IPS-11a (cell line): ENCODE results near the gene MKNK1.

Source experiments
- H3K4me3 ChIP-seq: one replicate; pipeline ENCODE4 v1.5.1; 2013; ENCODE audit warnings: low read depth, low read length, control low read depth

The MKNK1 gene

GRCh38 chr1:46568461-46568891 lies 35.6 kb downstream of the MKNK1 start:
- H3K4me3 ChIP-seq: no peak overlapping the region

DNA sequence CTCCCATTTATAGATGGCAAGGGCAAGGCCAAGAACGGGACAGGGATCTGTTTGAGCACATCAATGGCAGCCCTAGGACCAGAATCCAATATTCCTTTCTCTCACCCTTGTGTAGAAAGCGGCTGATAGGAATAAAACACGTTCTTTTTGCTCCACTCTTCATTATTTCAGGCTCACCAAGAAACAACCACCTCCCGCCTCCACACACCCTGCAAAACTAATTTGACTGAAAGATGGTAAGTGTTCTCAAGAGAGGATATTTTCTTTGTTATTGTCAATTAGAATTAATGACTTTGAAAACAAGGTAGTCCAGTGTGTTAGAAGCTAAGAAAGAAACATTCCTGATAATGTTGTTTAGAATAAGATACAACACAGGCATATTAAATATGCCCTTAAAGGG lies 40.7 kb downstream of the MKNK1 start:
- no peak overlapping the region for H3K4me3 ChIP-seq

- H3K4me3 ChIP-seq: no peak overlapping the region
These were observed 41.6 kb downstream of the MKNK1 start for GRCh38 chr1:46562498-46562897.

DNA sequence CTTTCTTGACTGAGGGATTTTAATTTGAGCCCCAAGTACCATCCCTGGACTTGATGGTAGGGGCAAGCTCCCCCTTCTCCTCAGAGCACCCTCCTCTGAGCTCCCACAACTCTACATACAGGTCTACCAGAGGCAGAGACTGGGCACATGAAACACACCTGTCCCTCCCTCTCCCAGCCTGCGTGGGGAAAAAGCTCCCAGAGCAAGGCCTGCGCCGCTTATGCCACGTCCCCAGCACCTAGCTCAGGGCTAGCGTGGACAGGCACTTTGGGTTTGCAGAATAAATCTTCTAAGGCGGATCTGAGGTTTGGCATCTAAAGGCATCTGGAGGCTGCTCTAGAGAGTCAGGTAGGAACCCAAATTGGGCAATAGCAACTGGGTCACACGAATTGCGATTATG lies 45.1 kb downstream of the MKNK1 start:
- no peak overlapping the region for H3K4me3 ChIP-seq

GRCh38 chr1:46558141-46558963 lies 45.7 kb downstream of the MKNK1 start:
- H3K4me3 ChIP-seq: no peak overlapping the region

DNA sequence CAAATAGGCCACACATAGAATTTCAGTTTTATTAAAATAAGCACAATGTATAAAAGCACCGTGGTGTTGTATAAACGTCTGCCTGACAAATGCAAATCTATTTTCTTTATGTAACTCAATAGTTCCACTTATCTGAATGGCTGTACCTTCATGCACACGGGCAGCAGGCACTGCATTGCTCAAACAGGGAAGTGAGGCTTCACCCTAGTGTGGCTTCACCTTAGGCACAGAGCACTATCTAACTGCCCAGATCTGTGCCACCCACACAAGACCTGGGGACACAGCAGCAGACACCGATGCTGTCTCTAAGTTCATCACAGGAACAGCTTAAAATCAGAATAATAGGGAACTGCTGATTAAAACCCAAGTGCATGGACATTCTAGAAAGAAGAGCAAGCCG lies 46.7 kb downstream of the MKNK1 start:
- H3K4me3 ChIP-seq: no peak overlapping the region

GRCh38 chr1:46556822-46557221 lies 47.2 kb downstream of the MKNK1 start:
- no peak overlapping the region for H3K4me3 ChIP-seq

GRCh38 chr1:46555826-46556619 lies 48.0 kb downstream of the MKNK1 start:
- H3K4me3 ChIP-seq: no peak overlapping the region

DNA sequence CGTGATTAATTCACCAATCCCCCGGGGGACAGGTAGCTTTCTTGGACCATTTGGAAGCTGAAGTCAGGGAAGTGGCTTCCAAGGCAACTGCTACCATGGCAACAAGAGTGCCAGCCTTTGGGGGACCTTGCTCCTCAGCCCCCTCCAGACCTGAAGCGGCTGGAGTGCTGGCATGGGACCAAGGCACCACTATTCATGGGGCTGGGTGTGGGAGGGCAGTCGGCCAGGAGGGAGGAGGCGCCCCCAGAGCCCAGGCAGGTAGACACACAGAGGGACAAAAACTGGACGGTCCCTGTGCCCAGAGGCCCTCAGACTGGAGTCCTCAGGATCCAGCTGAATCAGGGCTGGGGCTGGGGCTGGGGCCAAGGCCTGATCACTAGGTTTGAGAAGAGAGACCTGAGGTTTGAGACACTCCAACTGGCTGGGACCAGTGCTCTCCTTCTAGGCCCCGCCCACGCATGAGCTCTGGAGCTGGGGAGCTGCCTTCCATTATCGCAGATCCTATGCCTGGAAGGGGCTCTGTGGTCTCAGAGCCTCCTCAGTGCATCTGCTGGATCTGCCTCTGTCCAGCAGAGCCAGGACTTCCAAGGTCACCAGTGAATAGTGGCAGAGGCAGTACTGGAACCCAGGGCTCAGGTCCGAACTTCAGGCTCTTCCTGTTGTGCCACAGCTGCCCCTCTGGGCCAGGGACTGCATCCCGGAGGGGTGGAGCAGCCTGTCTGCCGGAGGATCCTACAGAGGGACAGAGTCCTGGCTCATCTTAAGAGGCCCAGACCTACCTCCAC lies 49.3 kb downstream of the MKNK1 start:
- H3K4me3 ChIP-seq: no peak overlapping the region

- H3K4me3 ChIP-seq: no peak overlapping the region
These were observed 49.9 kb downstream of the MKNK1 start for GRCh38 chr1:46554236-46554596.

- no peak overlapping the region for H3K4me3 ChIP-seq
These were observed 50.6 kb downstream of the MKNK1 start for GRCh38 chr1:46553506-46553905.

DNA sequence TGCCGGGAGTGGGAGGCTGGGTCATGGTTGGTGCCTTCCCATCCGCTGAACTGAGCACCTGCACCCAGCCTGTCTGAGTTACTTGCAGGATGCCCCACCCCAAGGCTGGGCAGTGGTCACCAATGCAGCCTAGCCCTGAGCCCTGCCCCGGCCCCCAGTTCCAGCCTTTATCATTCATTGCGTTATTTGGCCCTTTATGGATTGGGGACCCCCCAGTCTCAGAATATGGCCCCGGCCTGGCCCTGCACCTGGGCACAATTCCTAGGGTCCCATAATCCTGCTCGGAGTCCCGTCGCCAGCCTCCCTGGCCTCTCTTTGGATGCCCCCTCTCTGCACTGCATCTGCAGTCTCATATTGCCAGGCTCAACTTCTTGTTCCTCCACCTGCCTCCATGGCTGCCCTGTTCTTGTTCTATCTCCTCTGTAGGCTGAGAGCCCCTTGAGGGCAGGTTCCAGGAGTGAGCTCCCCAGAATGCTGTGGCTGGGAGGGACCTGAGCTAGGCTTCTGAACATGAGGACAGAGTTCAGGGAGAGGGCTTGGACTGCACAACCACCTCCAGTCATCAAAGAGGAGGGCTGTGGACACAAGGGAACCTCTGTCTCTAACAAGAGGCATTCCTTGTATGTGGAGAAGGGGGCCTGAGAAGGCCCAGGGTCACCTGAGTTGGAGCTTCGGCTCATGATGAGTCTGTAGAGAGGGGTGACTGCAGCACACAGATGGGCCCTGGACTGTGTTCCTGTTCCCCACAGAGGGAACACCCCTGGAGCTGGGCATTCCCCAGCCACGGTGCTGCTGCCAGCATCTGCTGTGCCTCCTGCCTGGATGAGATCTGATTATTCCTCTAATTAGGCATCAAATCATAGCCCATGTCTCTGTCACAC lies 51.5 kb downstream of the MKNK1 start:
- no peak overlapping the region for H3K4me3 ChIP-seq

- H3K4me3 ChIP-seq: no peak within 1 kb of the TSS
These were observed 52.4 kb downstream of the MKNK1 start, which contains the start of gene KNCN for GRCh38 chr1:46551597-46552095. Gene KNCN (minus strand): TSS chr1:46551647. CDS start chr1:46551215, 432 bp downstream.

- no peak overlapping the region for H3K4me3 ChIP-seq
These were observed 53.3 kb downstream of the MKNK1 start for GRCh38 chr1:46550751-46551231.

- no peak overlapping the region for H3K4me3 ChIP-seq
These were observed 54.1 kb downstream of the MKNK1 start for GRCh38 chr1:46549697-46550681.

- no peak overlapping the region for H3K4me3 ChIP-seq
These were observed 56.3 kb downstream of the MKNK1 start for GRCh38 chr1:46547481-46548383.

GRCh38 chr1:46546210-46546609 lies 57.9 kb downstream of the MKNK1 start:
- no peak overlapping the region for H3K4me3 ChIP-seq

DNA sequence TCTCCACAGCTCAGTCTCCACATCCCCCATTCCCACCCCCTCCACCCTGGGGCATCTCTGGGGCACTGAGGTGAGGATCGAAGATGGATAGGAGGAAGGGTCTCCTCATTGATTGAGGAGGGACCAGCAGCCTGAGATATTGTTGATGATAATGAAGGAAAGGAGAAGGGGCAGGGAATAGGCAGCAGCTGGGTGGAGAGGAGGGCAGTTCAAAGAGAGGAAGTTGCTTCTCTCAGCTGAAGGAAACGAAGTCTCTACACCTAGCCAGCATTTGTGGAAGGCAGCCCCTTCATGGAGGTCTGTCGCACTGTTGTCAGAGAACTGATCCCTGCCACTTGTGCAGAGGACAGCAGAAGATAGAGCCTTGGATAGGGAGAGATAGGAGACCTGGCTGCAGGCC lies 58.3 kb downstream of the MKNK1 start:
- H3K4me3 ChIP-seq: no peak overlapping the region
